ENCODE results near the gene TNN. TPM values are rescaled to one million over a fixed set of nuclear protein-coding genes. Genes with fewer than 3 reads are reported as not detected.

Gene TNN
- total RNA-seq, 2 donors from 2014 or later: 0.05 to 0.97 TPM

GRCh38 chr1:175033953-175034352 is 33.7 kb upstream of the TNN start:
- no peaks in the 10 kb centered on the region for H3K36me3 ChIP-seq
- DNase-seq (ENCODE audit: low spot score): no peak
- no peaks in the 10 kb centered on the region for H3K27me3 ChIP-seq (replicated peaks; ENCODE audit: insufficient read depth)
- intact Hi-C loops (cut with DNase I): loop anchor here (5.0 kb wide), 1 partner anchor 113 kb away; no protein-coding TSS in a partner anchor
- WGBS: 85% methylated on average over 4 of the region's 4 CpGs
- H3K4me3 ChIP-seq: no peak overlapping the region
- H3K27ac ChIP-seq: no peak overlapping the region
- no peaks in the 10 kb centered on the region for H3K9me3 ChIP-seq
- TF ChIP-seq CTCF (IDR thresholded peaks at IDR 0.05) (no peak), POLR2AphosphoS5 (IDR thresholded peaks at IDR 0.05) (no peak), POLR2A (IDR thresholded peaks at IDR 0.05) (no peak)
- no peaks in the 10 kb centered on the region for H3K4me1 ChIP-seq (replicated peaks)

- Histone ChIP-seq H3K4me3 (no peak overlapping the region), H3K9me3 (no peaks in the 10 kb centered on the region), H3K4me1 (replicated peaks) (no peaks in the 10 kb centered on the region), H3K27me3 (replicated peaks; ENCODE audit: insufficient read depth) (no peaks in the 10 kb centered on the region), H3K27ac (no peak overlapping the region), H3K36me3 (no peaks in the 10 kb centered on the region)
- WGBS: 62% methylated on average over 2 of the region's 2 CpGs
- TF ChIP-seq POLR2AphosphoS5 (IDR thresholded peaks at IDR 0.05): no peak
- no peak for TF ChIP-seq CTCF (IDR thresholded peaks at IDR 0.05)
- TF ChIP-seq POLR2A (IDR thresholded peaks at IDR 0.05): no peak
- DNase-seq (ENCODE audit: low spot score): no peak
- intact Hi-C loops (cut with DNase I): loop anchor here (5.0 kb wide), 2 partner anchors 113 to 283 kb away; no protein-coding TSS in a partner anchor
These were observed 32.9 kb upstream of the TNN start for GRCh38 chr1:175034775-175035174.

GRCh38 chr1:175035865-175036264 is 31.8 kb upstream of the TNN start:
- TF ChIP-seq CTCF (IDR thresholded peaks at IDR 0.05) (no peak), POLR2A (IDR thresholded peaks at IDR 0.05) (no peak), POLR2AphosphoS5 (IDR thresholded peaks at IDR 0.05) (no peak)
- intact Hi-C loops (cut with DNase I): loop anchor here (5.0 kb wide), 1 partner anchor 281 kb away; no protein-coding TSS in a partner anchor
- no peaks in the 10 kb centered on the region for H3K4me1 ChIP-seq (replicated peaks)
- no peaks in the 10 kb centered on the region for H3K27me3 ChIP-seq (replicated peaks; ENCODE audit: insufficient read depth)
- no peak for DNase-seq (ENCODE audit: low spot score)
- 89% methylated on average over 6 of the region's 6 CpGs for WGBS
- no peak overlapping the region for H3K27ac ChIP-seq
- no peaks in the 10 kb centered on the region for H3K9me3 ChIP-seq
- H3K4me3 ChIP-seq: no peak overlapping the region
- no peaks in the 10 kb centered on the region for H3K36me3 ChIP-seq

- TF ChIP-seq POLR2A (IDR thresholded peaks at IDR 0.05) (no peak), POLR2AphosphoS5 (IDR thresholded peaks at IDR 0.05) (no peak), CTCF (IDR thresholded peaks at IDR 0.05) (no peak)
- Histone ChIP-seq H3K9me3 (no peaks in the 10 kb centered on the region), H3K27ac (no peak overlapping the region), H3K4me1 (replicated peaks) (no peaks in the 10 kb centered on the region), H3K4me3 (no peak overlapping the region), H3K27me3 (replicated peaks; ENCODE audit: insufficient read depth) (no peaks in the 10 kb centered on the region), H3K36me3 (no peaks in the 10 kb centered on the region)
- DNase-seq (ENCODE audit: low spot score): no peak
- 59% methylated on average over 3 of the region's 3 CpGs for WGBS
- intact Hi-C loops (cut with DNase I): loop anchor here (5.0 kb wide), 1 partner anchor 281 kb away; no protein-coding TSS in a partner anchor
These were observed 31.2 kb upstream of the TNN start for GRCh38 chr1:175036476-175036875.

- Histone ChIP-seq H3K4me3 (no peak overlapping the region), H3K27me3 (replicated peaks; ENCODE audit: insufficient read depth) (no peaks in the 10 kb centered on the region), H3K27ac (no peak overlapping the region), H3K36me3 (no peaks in the 10 kb centered on the region), H3K9me3 (no peaks in the 10 kb centered on the region), H3K4me1 (replicated peaks) (no peaks in the 10 kb centered on the region)
- intact Hi-C loops (cut with DNase I): loop anchor here (5.0 kb wide), 1 partner anchor 280 kb away; no protein-coding TSS in a partner anchor
- no peak for DNase-seq (ENCODE audit: low spot score)
- no peak for TF ChIP-seq POLR2A (IDR thresholded peaks at IDR 0.05)
- no peak for TF ChIP-seq CTCF (IDR thresholded peaks at IDR 0.05)
- no peak for TF ChIP-seq POLR2AphosphoS5 (IDR thresholded peaks at IDR 0.05)
- WGBS: 67% methylated on average over 7 of the region's 7 CpGs
These were observed 30.2 kb upstream of the TNN start for GRCh38 chr1:175037416-175037815.
